Measurements from ENCODE around the gene POMC.

- TF ChIP-seq CTCF (IDR thresholded peaks at IDR 0.05; ENCODE audit: control extremely low read depth in 1 of 3, insufficient read depth in 1 of 3, low read depth in 1 of 3, low read length in 3 of 3) (no peak), POLR2A (IDR thresholded peaks at IDR 0.05; ENCODE audit: control extremely low read depth in 1 of 2, low read depth in 2 of 2, low read length in 2 of 2) (no peak), POLR2AphosphoS5 (IDR thresholded peaks at IDR 0.05; ENCODE audit: low read depth, low read length) (no peak), RAD21 (IDR thresholded peaks at IDR 0.05 in 1 of 2, conservative IDR thresholded peaks at IDR 0.05 in 1 of 2; ENCODE audit: low read depth in 2 of 2, low read length in 2 of 2) (no peak), SP4 (IDR thresholded peaks at IDR 0.05; ENCODE audit: low read length) (no peak), CHD2 (IDR thresholded peaks at IDR 0.05; ENCODE audit: low read length) (no peak), MAX (IDR thresholded peaks at IDR 0.05) (no peak), JUND (IDR thresholded peaks at IDR 0.05; ENCODE audit: low read length) (no peak)
Measured at GRCh38 chr2:25174192-25174861, 5.9 kb upstream of the POMC start.
